Cardiac fibroblast (primary cell): Measurements from ENCODE around the gene ARHGAP23.

ENCODE experiments used
- DNase-seq, 2 donors: peaks; one replicate each; pipeline versions ENCODE4 v3.0.0 to v3.0.0-alpha.2; 2010; ENCODE audit warnings: low read depth in 2 of 2
- H3K4me3 ChIP-seq, 2 donors: replicated peaks in 1 of 2; 1 replicate in 1 of 2; 2 replicates in 1 of 2; pipeline ENCODE4 v1.5.1; 2011; ENCODE audit warnings: low read depth in 2 of 2, low read length in 2 of 2, mild to moderate bottlenecking in 2 of 2, moderate library complexity in 1 of 2
- CTCF ChIP-seq: IDR thresholded peaks from one replicate; pipeline ENCODE4 v1.5.1; 2011; ENCODE audit warnings: low read depth, mild to moderate bottlenecking, low read length, inconsistent platforms

The ARHGAP23 gene

GRCh38 chr17:38451030-38451839 lies 23.0 kb downstream of the ARHGAP23 start:
- H3K4me3 ChIP-seq: peak overlapping the region; percentile 41 to 50
- TF ChIP-seq CTCF: no peak
- peak; percentile 81 to 92 for DNase-seq

- TF ChIP-seq CTCF: no peak
- H3K4me3 ChIP-seq: peak overlapping the region; percentile 41 to 50
- DNase-seq: peak; percentile 90 to 97
Observed at GRCh38 chr17:38451840-38452529, 23.7 kb downstream of the ARHGAP23 start.

GRCh38 chr17:38452719-38453118 lies 24.5 kb downstream of the ARHGAP23 start:
- TF ChIP-seq CTCF: no peak
- no peak overlapping the region for H3K4me3 ChIP-seq
- no peak for DNase-seq

- peak overlapping the region; percentile 63 to 66 for H3K4me3 ChIP-seq
- peak; percentile 51 to 63 for DNase-seq
- no peak for TF ChIP-seq CTCF
Observed at GRCh38 chr17:38453951-38454421, 25.7 kb downstream of the ARHGAP23 start.

- peak; percentile 75 to 84 for DNase-seq
- no peak for TF ChIP-seq CTCF
- H3K4me3 ChIP-seq: peak overlapping the region; percentile 63 to 66
Observed at GRCh38 chr17:38454532-38454931, 26.3 kb downstream of the ARHGAP23 start.

- peak overlapping the region; percentile 63 to 66 for H3K4me3 ChIP-seq
- no peak for TF ChIP-seq CTCF
- peak in 1 of 2 donors; percentile 43 for DNase-seq
Observed at GRCh38 chr17:38455288-38455915, 27.1 kb downstream of the ARHGAP23 start.
